GM12878 (cell line): ENCODE measurements around the gene CLCN7. TPM values are rescaled to one million over a fixed set of nuclear protein-coding genes. Genes with fewer than 3 reads are reported as not detected.

Experiments used
- BMI1 ChIP-seq: fragments of 450-650 bp; IDR thresholded peaks from 2 replicates; pipeline ENCODE4 v1.6.1; 2016; ENCODE audit warnings: mild to moderate bottlenecking, moderate library complexity, borderline replicate concordance
- CHD2 ChIP-seq: IDR thresholded peaks from 2 replicates; pipeline ENCODE4 v1.6.1; 2011; ENCODE audit warnings: low read depth, low read length, improper control_type of control experiment, borderline replicate concordance
- EGR1 ChIP-seq, 2 experiments: IDR thresholded peaks; 1 replicate in 1 of 2; 2 replicates in 1 of 2; pipeline ENCODE4 v1.6.1; 2011 to 2012; ENCODE audit warnings: low read depth in 2 of 2, low read length in 2 of 2, borderline replicate concordance in 1 of 2, mild to moderate bottlenecking in 1 of 2, moderate library complexity in 1 of 2
- EZH2 ChIP-seq: IDR thresholded peaks from 2 replicates; pipeline ENCODE4 v1.6.1; 2012; ENCODE audit warnings: low read depth, mild to moderate bottlenecking, control low read depth, inconsistent platforms, low read length, borderline replicate concordance; ENCODE audit not compliant: control insufficient read depth
- FOXM1 ChIP-seq: IDR thresholded peaks from 2 replicates; pipeline ENCODE4 v1.6.1; 2012; ENCODE audit warnings: low read depth, mild to moderate bottlenecking, inconsistent platforms, low read length, moderate library complexity
- HDAC2 ChIP-seq: fragments of 200-600 bp; sonication (generic); IDR thresholded peaks from 2 replicates; pipeline ENCODE4 v1.6.1; 2017
- IKZF1 ChIP-seq: fragments of 450-650 bp; conservative IDR thresholded peaks from 2 replicates; pipeline ENCODE4 v1.6.1; 2017; ENCODE audit warnings: antibody characterized with exemption, mild to moderate bottlenecking
- IRF3 ChIP-seq: fragments of 450-650 bp; IDR thresholded peaks from 2 replicates; pipeline ENCODE4 v1.6.1; 2014; ENCODE audit warnings: mild to moderate bottlenecking
- MAX ChIP-seq: IDR thresholded peaks from 2 replicates; pipeline ENCODE4 v1.6.1; 2012; ENCODE audit warnings: low read depth, low read length, improper control_type of control experiment
- NFXL1 ChIP-seq: fragments of 450-650 bp; IDR thresholded peaks from 2 replicates; pipeline ENCODE4 v1.6.1; 2017; ENCODE audit warnings: antibody characterized with exemption, mild to moderate bottlenecking, borderline replicate concordance
- NFYB ChIP-seq: IDR thresholded peaks from 2 replicates; pipeline ENCODE4 v1.6.1; 2011; ENCODE audit warnings: low read depth, mild to moderate bottlenecking, low read length, improper control_type of control experiment, moderate library complexity; ENCODE audit not compliant: insufficient read depth
- POLR2AphosphoS2 ChIP-seq: IDR thresholded peaks from 2 replicates; pipeline ENCODE4 v1.6.1; 2011; ENCODE audit warnings: low read depth, mild to moderate bottlenecking, low read length, improper control_type of control experiment, moderate library complexity
- POLR2AphosphoS5 ChIP-seq: IDR thresholded peaks from 2 replicates; pipeline ENCODE4 v1.6.1; 2011; ENCODE audit warnings: mild to moderate bottlenecking, low read length, inconsistent platforms
- POU2F2 ChIP-seq: IDR thresholded peaks from 3 replicates; pipeline ENCODE4 v1.6.1; 2011; ENCODE audit warnings: low read depth, mild to moderate bottlenecking, low read length, borderline replicate concordance
- PRDM15 ChIP-seq: fragments of 450-650 bp; formaldehyde crosslinking; IDR thresholded peaks from 2 replicates; pipeline ENCODE4 v1.4.0; 2020; ENCODE audit warnings: mild to moderate bottlenecking, moderate library complexity
- RCOR1 ChIP-seq: conservative IDR thresholded peaks from 2 replicates; pipeline ENCODE4 v1.6.1; 2012; ENCODE audit warnings: low read depth, low read length, improper control_type of control experiment
- SP1 ChIP-seq: IDR thresholded peaks from one replicate; pipeline ENCODE4 v1.6.1; 2011; ENCODE audit warnings: low read depth, low read length
- SRF ChIP-seq, 2 experiments: IDR thresholded peaks; 2 replicates each; pipeline ENCODE4 v1.6.1; 2011; ENCODE audit warnings: low read depth in 2 of 2, low read length in 2 of 2, mild to moderate bottlenecking in 1 of 2, moderate library complexity in 1 of 2
- TCF3 ChIP-seq: IDR thresholded peaks from 2 replicates; pipeline ENCODE4 v1.6.1; 2012; ENCODE audit warnings: low read depth, mild to moderate bottlenecking, low read length, borderline replicate concordance; ENCODE audit not compliant: insufficient read depth
- USF1 ChIP-seq: IDR thresholded peaks from 2 replicates; pipeline ENCODE4 v1.6.1; 2011; ENCODE audit warnings: borderline replicate concordance, low read depth, mild to moderate bottlenecking, moderate library complexity, mixed read lengths, low read length; ENCODE audit not compliant: insufficient read depth; ENCODE audit errors: extremely low read length
- WRNIP1 ChIP-seq: IDR thresholded peaks from 2 replicates; pipeline ENCODE4 v1.6.1; 2011; ENCODE audit warnings: low read depth, low read length, improper control_type of control experiment, borderline replicate concordance
- ZNF217 ChIP-seq: fragments of 450-650 bp; IDR thresholded peaks from 2 replicates; pipeline ENCODE4 v1.6.1; 2017; ENCODE audit warnings: antibody characterized with exemption, mild to moderate bottlenecking
- ZSCAN29 ChIP-seq: fragments of 450-650 bp; IDR thresholded peaks from 2 replicates; pipeline ENCODE4 v1.6.1; 2017; ENCODE audit warnings: mild to moderate bottlenecking, moderate library complexity
- polyA plus RNA-seq, 11 experiments: library from polyadenylated mRNA; depleted of rRNA in 4 of 11; unstranded in 6 of 11; stranded (reverse) in 5 of 11; fragments of >200 nt; fragmentation: Nextera tagmentation in 4 of 11; fragmentation: Illumina TruSeq in 1 of 11; extraction: Ambion mirVana in 4 of 11; extraction: Trizol in 1 of 11; gene quantifications; 1 replicate in 1 of 11; 2 replicates in 10 of 11; pipeline versions ENCODE4 v1.2.1 to v1.2.3, GENCODE V29; 2011 to 2016; ENCODE audit warnings: inconsistent platforms in 2 of 11, missing spikeins in 2 of 11, low read depth in 1 of 11
- total RNA-seq, 4 experiments: library from RNA; depleted of rRNA in 3 of 4; stranded (reverse); fragments of >200 nt in 3 of 4; fragmentation: Illumina TruSeq in 1 of 4; extraction: Trizol in 1 of 4; gene quantifications; 2 replicates each; pipeline versions ENCODE4 v1.2.1 to v1.2.3, GENCODE V29; 2013 to 2021

The CLCN7 gene
- total and polyA plus RNA-seq, 10 of the 15 experiments (the other 5 are each of a cell fraction or from before 2014, with no cell fraction given), result 0.04 to 62.5 (median 19.9) TPM

GRCh38 chr16:1474796-1475551 is at the start of gene CLCN7 (continued):
- TF ChIP-seq TCF3, result peak; percentile 45; the same call in 1 of the 2 replicates
- no peak for TF ChIP-seq HDAC2
- TF ChIP-seq SP1, result no peak
- TF ChIP-seq RCOR1, result 0 out of 2 replicates have a peak, but pooled peaks have one; percentile 49
- TF ChIP-seq NFYB, result no peak
- TF ChIP-seq IRF3, result peak; percentile 67; the same call in 1 of the 2 replicates
- TF ChIP-seq IKZF1, result peak; percentile 91
- TF ChIP-seq SRF (IDR thresholded peaks at IDR 0.05; ENCODE audit: low read depth in 2 of 2, low read length in 2 of 2), result peak in 1 of 2 experiments; percentile 59; a peak in 1 of 4 replicates
- no peak for TF ChIP-seq FOXM1
- TF ChIP-seq USF1, result peak; percentile 100
- TF ChIP-seq WRNIP1, result no peak
- peak; percentile 55 to 66 for TF ChIP-seq EGR1 (IDR thresholded peaks at IDR 0.05; ENCODE audit: borderline replicate concordance in 1 of 2, low read depth in 2 of 2, low read length in 2 of 2)
- peak; percentile 98 for TF ChIP-seq MAX
- peak; percentile 7; the same call in 1 of the 3 replicates for TF ChIP-seq POU2F2
- TF ChIP-seq PRDM15 (CRISPR knock-in tag), result no peak
- TF ChIP-seq ZNF217, result 0 out of 2 replicates have a peak, but pooled peaks have one; percentile 46
- no peak for TF ChIP-seq ZSCAN29
- TF ChIP-seq EZH2, result no peak
- no peak for TF ChIP-seq BMI1
- no peak for TF ChIP-seq POLR2AphosphoS2
- no peak for TF ChIP-seq NFXL1
- peak; percentile 84 for TF ChIP-seq POLR2AphosphoS5
- TF ChIP-seq CHD2, result peak; percentile 52
